ENCODE measurements around the gene KCNAB2.

The KCNAB2 gene

DNA sequence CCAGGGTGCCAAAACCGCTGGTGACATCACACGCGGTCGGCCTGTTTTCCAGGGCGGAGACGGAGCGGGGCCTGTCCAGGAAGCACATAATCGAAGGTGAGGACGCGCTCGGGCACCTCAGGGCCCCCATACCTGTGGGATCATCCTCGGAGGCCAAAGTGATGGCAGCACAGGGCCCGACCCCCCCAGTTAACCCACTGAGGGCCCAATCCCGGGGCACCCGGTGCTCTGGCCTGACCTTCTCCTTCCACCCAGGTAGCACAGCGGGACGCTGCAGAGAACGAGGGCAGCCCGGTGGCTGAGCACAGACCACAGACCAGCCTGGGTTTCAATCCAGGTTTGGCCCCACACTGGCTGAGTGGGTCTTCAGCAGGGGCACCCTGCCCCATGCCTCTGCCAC, 43.3 kb downstream of the KCNAB2 start:
- no peak overlapping the region for H3K4me3 ChIP-seq (replicated peaks in 1 of 2; ENCODE audit: low read depth in 2 of 2, low read length in 2 of 2)
- TF ChIP-seq, protein P1, sequence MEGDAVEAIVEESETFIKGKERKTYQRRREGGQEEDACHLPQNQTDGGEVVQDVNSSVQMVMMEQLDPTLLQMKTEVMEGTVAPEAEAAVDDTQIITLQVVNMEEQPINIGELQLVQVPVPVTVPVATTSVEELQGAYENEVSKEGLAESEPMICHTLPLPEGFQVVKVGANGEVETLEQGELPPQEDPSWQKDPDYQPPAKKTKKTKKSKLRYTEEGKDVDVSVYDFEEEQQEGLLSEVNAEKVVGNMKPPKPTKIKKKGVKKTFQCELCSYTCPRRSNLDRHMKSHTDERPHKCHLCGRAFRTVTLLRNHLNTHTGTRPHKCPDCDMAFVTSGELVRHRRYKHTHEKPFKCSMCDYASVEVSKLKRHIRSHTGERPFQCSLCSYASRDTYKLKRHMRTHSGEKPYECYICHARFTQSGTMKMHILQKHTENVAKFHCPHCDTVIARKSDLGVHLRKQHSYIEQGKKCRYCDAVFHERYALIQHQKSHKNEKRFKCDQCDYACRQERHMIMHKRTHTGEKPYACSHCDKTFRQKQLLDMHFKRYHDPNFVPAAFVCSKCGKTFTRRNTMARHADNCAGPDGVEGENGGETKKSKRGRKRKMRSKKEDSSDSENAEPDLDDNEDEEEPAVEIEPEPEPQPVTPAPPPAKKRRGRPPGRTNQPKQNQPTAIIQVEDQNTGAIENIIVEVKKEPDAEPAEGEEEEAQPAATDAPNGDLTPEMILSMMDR (IDR thresholded peaks at IDR 0.05; ENCODE audit: low read depth, low read length): no peak
- DNase-seq (ENCODE audit: low read depth in 2 of 2): no peak

DNA sequence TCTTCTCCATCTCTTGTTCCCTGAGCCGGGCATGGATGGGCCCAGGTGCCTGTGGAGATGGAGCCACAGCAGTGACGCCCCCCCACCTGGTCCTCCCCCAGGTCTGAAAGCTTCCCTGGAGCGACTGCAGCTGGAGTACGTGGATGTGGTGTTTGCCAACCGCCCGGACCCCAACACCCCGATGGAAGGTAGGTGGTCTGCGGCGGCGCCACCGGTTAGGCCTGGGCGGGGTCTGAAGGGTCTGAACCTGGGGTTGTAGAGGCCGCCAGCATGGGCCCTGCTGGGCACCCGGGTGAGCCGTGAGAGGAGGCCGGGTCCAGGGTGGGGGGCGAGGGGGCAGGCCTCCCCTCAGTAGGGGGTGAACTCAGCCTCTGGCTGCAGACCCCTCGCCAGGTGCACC, 44.6 kb downstream of the KCNAB2 start:
- H3K4me3 ChIP-seq (replicated peaks in 1 of 2; ENCODE audit: low read depth in 2 of 2, low read length in 2 of 2): no peak overlapping the region
- TF ChIP-seq, protein P1 (IDR thresholded peaks at IDR 0.05; ENCODE audit: low read depth, low read length): no peak
- no peak for DNase-seq (ENCODE audit: low read depth in 2 of 2)

DNA sequence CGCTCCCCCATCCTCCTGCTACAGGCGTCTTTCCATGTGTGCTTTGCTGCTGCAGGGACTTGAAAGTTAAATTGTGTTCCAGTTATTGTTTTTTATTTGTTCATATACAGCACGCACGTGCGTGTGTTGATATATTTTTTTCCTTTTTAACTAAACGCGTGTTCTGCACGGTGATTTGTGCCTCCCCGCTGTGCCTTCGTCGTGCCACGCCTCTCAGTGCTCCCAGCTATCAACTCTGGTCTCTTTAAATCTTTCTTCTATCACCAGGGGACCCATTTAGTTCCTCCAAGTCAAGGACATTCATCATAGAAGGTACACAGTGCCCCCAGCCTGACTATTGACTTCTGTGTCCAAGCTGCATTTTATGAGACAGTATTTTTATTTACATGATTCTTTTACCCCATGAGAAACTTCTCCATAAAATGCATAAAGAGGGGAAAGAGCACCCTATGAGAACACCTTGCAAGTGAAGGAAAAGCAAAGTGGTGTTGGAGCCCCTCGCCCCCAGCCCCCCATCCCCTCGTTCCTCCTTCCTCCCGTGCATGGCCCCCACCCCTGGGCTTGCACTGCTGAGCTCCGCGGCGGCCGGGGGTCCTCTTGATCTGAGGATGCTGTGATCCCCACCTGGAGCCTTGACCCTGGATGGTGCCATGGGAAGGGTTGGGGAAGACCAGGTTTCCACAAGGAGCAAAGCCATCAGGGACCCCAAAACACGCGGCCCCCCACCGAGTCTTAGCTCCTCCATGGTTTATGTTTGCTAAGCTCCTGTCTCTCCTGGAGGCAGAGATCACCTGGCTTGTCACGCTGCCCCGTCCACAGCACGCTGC, 45.5 kb downstream of the KCNAB2 start:
- TF ChIP-seq, protein P1 (IDR thresholded peaks at IDR 0.05; ENCODE audit: low read depth, low read length): no peak
- no peak overlapping the region for H3K4me3 ChIP-seq (replicated peaks in 1 of 2; ENCODE audit: low read depth in 2 of 2, low read length in 2 of 2)
- no peak for DNase-seq (ENCODE audit: low read depth in 2 of 2)

DNA sequence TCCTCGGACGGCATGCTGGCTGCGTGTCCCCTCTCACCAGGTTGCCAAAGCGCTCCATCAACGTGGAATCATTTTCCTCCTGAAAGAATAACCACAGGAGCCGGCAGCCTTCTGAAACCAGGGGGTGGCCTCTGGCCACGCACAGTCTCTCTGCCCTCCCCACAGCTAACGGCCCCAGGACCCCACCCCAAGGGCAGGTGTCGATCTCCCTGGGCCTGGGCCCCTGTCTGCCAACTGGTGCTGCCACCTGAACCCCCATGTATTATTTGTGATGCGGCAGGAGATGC, 46.1 kb downstream of the KCNAB2 start:
- no peak for DNase-seq (ENCODE audit: low read depth in 2 of 2)
- TF ChIP-seq, protein P1 (IDR thresholded peaks at IDR 0.05; ENCODE audit: low read depth, low read length): no peak
- H3K4me3 ChIP-seq (replicated peaks in 1 of 2; ENCODE audit: low read depth in 2 of 2, low read length in 2 of 2): no peak overlapping the region

DNA sequence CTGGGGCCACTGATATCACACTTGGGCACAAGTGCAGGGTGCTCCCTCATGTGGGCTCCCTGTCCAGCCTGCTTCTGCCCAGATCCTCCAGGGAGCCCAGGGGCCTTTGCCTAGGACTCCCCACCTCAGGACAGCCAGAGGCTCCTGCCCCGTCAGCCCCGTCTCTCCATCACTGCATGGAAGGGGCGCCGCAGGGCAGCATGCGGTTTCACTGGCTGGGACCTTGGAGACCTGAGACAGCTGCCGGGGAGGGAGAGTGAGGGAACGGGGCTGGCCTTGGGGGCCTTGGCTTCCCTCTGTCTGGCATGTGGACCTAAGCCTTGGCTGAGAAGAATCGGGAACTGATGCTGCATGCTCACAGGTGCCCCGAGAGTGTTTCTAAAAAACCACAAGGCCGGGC, 46.5 kb downstream of the KCNAB2 start:
- H3K4me3 ChIP-seq (replicated peaks in 1 of 2; ENCODE audit: low read depth in 2 of 2, low read length in 2 of 2): no peak overlapping the region
- no peak for DNase-seq (ENCODE audit: low read depth in 2 of 2)
- TF ChIP-seq, protein P1 (IDR thresholded peaks at IDR 0.05; ENCODE audit: low read depth, low read length): no peak

DNA sequence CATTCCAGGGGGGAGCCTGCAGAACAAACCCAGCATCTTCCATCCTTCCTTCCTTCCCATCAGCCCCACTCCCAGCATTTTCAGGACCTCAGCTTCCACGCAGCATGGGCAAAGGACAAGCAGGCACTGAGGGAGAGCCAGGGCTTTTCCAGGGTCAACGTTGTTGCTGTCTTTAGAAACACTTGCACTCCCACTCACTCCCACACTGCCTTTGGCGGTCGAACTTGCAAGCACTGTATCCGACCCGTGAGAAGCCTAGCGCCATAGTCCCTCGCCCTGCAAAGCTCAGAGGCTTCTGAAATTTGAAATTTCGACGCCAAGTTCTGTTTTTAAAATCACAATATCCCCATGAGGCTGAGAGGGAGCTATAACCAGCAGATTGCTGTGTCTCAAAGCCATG, 47.4 kb downstream of the KCNAB2 start:
- no peak overlapping the region for H3K4me3 ChIP-seq (replicated peaks in 1 of 2; ENCODE audit: low read depth in 2 of 2, low read length in 2 of 2)
- no peak for DNase-seq (ENCODE audit: low read depth in 2 of 2)

More for the DNA sequence above, 47.4 kb downstream of the KCNAB2 start:
- TF ChIP-seq, protein P1 (IDR thresholded peaks at IDR 0.05; ENCODE audit: low read depth, low read length): no peak

Measured in cardiac fibroblast (primary cell).